Liver (tissue), 9 donors: ENCODE measurements around the gene PLD6. TPM values are rescaled to one million over a fixed set of nuclear protein-coding genes. Genes with fewer than 3 reads are reported as not detected.

ENCODE experiments used
- DNase-seq: peaks from one replicate; pipeline ENCODE4 v3.0.0-alpha.2; 2017; ENCODE audit warnings: low spot score
- H3K27ac ChIP-seq, 2 donors: one replicate each; pipeline ENCODE4 v1.7.0; 2013; ENCODE audit warnings: inconsistent platforms in 2 of 2, low read length in 2 of 2, control low read depth in 1 of 2, low read depth in 1 of 2, mild to moderate bottlenecking in 1 of 2
- H3K27me3 ChIP-seq, 4 donors: one replicate each; pipeline versions ENCODE4 v1.6.1 to v1.7.0; 2013; ENCODE audit warnings: low read length in 3 of 4, inconsistent platforms in 1 of 4, mild to moderate bottlenecking in 1 of 4, moderate library complexity in 1 of 4; ENCODE audit not compliant: control insufficient read depth in 4 of 4, insufficient read depth in 4 of 4
- H3K36me3 ChIP-seq, 4 donors: one replicate each; pipeline versions ENCODE4 v1.6.1 to v1.7.0; 2013; ENCODE audit warnings: low read length in 3 of 4, mild to moderate bottlenecking in 3 of 4, low read depth in 1 of 4, moderate library complexity in 1 of 4; ENCODE audit not compliant: control insufficient read depth in 4 of 4, insufficient read depth in 3 of 4
- H3K4me1 ChIP-seq, 4 donors: one replicate each; pipeline versions ENCODE4 v1.6.1 to v1.7.0; 2013; ENCODE audit warnings: low read length in 3 of 4, mild to moderate bottlenecking in 3 of 4, moderate library complexity in 1 of 4; ENCODE audit not compliant: control insufficient read depth in 4 of 4, insufficient read depth in 4 of 4
- H3K4me3 ChIP-seq, 3 donors: one replicate each; pipeline versions ENCODE4 v1.6.1 to v1.7.0; 2013; ENCODE audit warnings: low read length in 3 of 3, control low read depth in 1 of 3, low read depth in 1 of 3, mild to moderate bottlenecking in 1 of 3
- H3K9ac ChIP-seq, 2 donors: one replicate each; pipeline ENCODE4 v1.7.0; 2013; ENCODE audit warnings: low read length in 2 of 2, mild to moderate bottlenecking in 2 of 2, moderate library complexity in 2 of 2, control low read depth in 1 of 2, low read depth in 1 of 2
- H3K9me3 ChIP-seq, 4 donors: one replicate each; pipeline versions ENCODE4 v1.6.1 to v1.7.0; 2013; ENCODE audit warnings: low read length in 3 of 4; ENCODE audit not compliant: control insufficient read depth in 4 of 4
- EGR1 ChIP-seq, 2 donors: IDR thresholded peaks; 2 replicates each; pipeline ENCODE4 v1.6.1; 2016 to 2018; ENCODE audit warnings: antibody characterized with exemption in 2 of 2, low read depth in 2 of 2
- FOXA1 ChIP-seq: IDR thresholded peaks from 2 replicates; pipeline ENCODE4 v1.6.1; 2016; ENCODE audit warnings: antibody characterized with exemption
- FOXA2 ChIP-seq: IDR thresholded peaks from 2 replicates; pipeline ENCODE4 v1.6.1; 2016; ENCODE audit warnings: antibody characterized with exemption
- GABPA ChIP-seq, 2 donors: IDR thresholded peaks in 1 of 2; conservative IDR thresholded peaks in 1 of 2; 2 replicates each; pipeline ENCODE4 v1.6.1; 2016; ENCODE audit warnings: antibody characterized with exemption in 2 of 2, mild to moderate bottlenecking in 1 of 2, moderate library complexity in 1 of 2
- HNF4A ChIP-seq, 2 donors: conservative IDR thresholded peaks; 2 replicates each; pipeline ENCODE4 v1.6.1; 2016; ENCODE audit warnings: antibody characterized with exemption in 2 of 2, mild to moderate bottlenecking in 2 of 2
- HNF4G ChIP-seq: IDR thresholded peaks from 2 replicates; pipeline ENCODE4 v1.6.1; 2016; ENCODE audit warnings: antibody characterized with exemption
- JUND ChIP-seq, 2 donors: IDR thresholded peaks; 2 replicates each; pipeline ENCODE4 v1.6.1; 2016; ENCODE audit warnings: antibody characterized with exemption in 2 of 2
- MAX ChIP-seq: IDR thresholded peaks from 2 replicates; pipeline ENCODE4 v1.6.1; 2016; ENCODE audit warnings: antibody characterized with exemption
- NR2F2 ChIP-seq: IDR thresholded peaks from 2 replicates; pipeline ENCODE4 v1.6.1; 2016; ENCODE audit warnings: antibody characterized with exemption
- RAD21 ChIP-seq, 2 donors: IDR thresholded peaks; 2 replicates each; pipeline ENCODE4 v1.6.1; 2016; ENCODE audit warnings: antibody characterized with exemption in 2 of 2, mild to moderate bottlenecking in 2 of 2
- REST ChIP-seq: IDR thresholded peaks from 2 replicates; pipeline ENCODE4 v1.6.1; 2016; ENCODE audit warnings: antibody characterized with exemption, mild to moderate bottlenecking
- RXRA ChIP-seq, 2 donors: IDR thresholded peaks; 2 replicates each; pipeline ENCODE4 v1.6.1; 2017 to 2018; ENCODE audit warnings: antibody characterized with exemption in 2 of 2, mild to moderate bottlenecking in 1 of 2
- SP1 ChIP-seq: IDR thresholded peaks from 2 replicates; pipeline ENCODE4 v1.6.1; 2018; ENCODE audit warnings: antibody characterized with exemption, mild to moderate bottlenecking
- TAF1 ChIP-seq: conservative IDR thresholded peaks from 2 replicates; pipeline ENCODE4 v1.6.1; 2016; ENCODE audit warnings: antibody characterized with exemption, mild to moderate bottlenecking
- YY1 ChIP-seq: IDR thresholded peaks from 2 replicates; pipeline ENCODE4 v1.6.1; 2016; ENCODE audit warnings: antibody characterized with exemption, mild to moderate bottlenecking
- WGBS: extraction: QIAGEN DNeasy Blood & Tissue Kit; methylation state at CpG from one replicate; pipeline ENCODE4 v1.1.7; 2013; 5-methylcytosine and 5-hydroxymethylcytosine counted together
- polyA plus RNA-seq, 2 donors: library from polyadenylated mRNA; stranded (reverse) in 1 of 2; unstranded in 1 of 2; fragments of 200-250 nt in 1 of 2; fragments of >200 nt in 1 of 2; fragmentation: Nextera tagmentation in 1 of 2; extraction: Ambion mirVana in 1 of 2; gene quantifications; one replicate each; pipeline versions ENCODE4 v1.2.1 to v1.2.3, GENCODE V29; 2013 to 2015
- total RNA-seq, 2 donors: library from RNA; depleted of rRNA; stranded (reverse); fragments of >200 nt; gene quantifications; one replicate each; pipeline ENCODE4 v1.2.3, GENCODE V29; 2014
- TF ChIP-seq, protein P1 (sequence below): IDR thresholded peaks from 2 replicates; pipeline ENCODE4 v1.6.1; 2016; ENCODE audit warnings: antibody characterized with exemption
- TF ChIP-seq, protein P2 (sequence below): IDR thresholded peaks from 2 replicates; pipeline ENCODE4 v1.6.1; 2016; ENCODE audit warnings: antibody characterized with exemption
- TF ChIP-seq, protein P3 (sequence below): fragments of 150-350 bp; IDR thresholded peaks from 2 replicates; pipeline ENCODE4 v1.5.1; 2017; ENCODE audit warnings: improper control_type of control experiment, low read depth, low read length; ENCODE audit not compliant: missing input control
- donor health status: healthy.
- donor health status: healthy.
- donor health status: healthy.
- donor health status: healthy.
- donor health status: healthy.

PLD6 gene
- total and polyA plus RNA-seq, 4 donors, result 1.2 to 2.3 (median 1.5) TPM

DNA sequence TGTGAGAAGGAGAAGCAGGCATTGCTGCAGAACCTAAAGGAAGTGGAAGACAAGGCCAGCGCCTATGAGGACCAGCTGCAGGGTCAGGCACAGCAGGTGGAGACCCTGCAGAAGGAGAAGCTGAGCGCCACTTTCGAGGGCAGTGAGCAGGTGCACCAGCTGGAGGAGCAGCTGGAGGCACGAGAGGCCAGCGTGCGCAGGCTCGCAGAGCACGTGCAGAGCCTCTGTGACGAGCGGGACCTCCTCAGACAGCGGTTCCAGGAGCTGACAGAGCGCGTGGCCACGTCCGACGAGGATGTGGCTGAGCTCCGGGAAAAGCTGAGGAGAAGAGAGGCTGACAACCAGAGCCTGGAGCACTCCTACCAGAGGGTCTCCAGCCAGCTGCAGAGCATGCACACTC lies 41.5 kb downstream of the PLD6 start:
- H3K9ac ChIP-seq, result no peak overlapping the region
- no peak overlapping the region for H3K27ac ChIP-seq
- TF ChIP-seq HNF4A (conservative IDR thresholded peaks at IDR 0.05) (no peak), REST (no peak), RXRA (IDR thresholded peaks at IDR 0.05) (no peak), GABPA (IDR thresholded peaks at IDR 0.05 in 1 of 2, conservative IDR thresholded peaks at IDR 0.05 in 1 of 2) (no peak), YY1 (no peak), SP1 (no peak), JUND (IDR thresholded peaks at IDR 0.05) (no peak), MAX (no peak), TAF1 (no peak), HNF4G (no peak), RAD21 (IDR thresholded peaks at IDR 0.05) (no peak)
- TF ChIP-seq, protein P1, sequence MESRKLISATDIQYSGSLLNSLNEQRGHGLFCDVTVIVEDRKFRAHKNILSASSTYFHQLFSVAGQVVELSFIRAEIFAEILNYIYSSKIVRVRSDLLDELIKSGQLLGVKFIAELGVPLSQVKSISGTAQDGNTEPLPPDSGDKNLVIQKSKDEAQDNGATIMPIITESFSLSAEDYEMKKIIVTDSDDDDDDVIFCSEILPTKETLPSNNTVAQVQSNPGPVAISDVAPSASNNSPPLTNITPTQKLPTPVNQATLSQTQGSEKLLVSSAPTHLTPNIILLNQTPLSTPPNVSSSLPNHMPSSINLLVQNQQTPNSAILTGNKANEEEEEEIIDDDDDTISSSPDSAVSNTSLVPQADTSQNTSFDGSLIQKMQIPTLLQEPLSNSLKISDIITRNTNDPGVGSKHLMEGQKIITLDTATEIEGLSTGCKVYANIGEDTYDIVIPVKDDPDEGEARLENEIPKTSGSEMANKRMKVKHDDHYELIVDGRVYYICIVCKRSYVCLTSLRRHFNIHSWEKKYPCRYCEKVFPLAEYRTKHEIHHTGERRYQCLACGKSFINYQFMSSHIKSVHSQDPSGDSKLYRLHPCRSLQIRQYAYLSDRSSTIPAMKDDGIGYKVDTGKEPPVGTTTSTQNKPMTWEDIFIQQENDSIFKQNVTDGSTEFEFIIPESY, result no peak
- H3K9me3 ChIP-seq, result no peaks in the 10 kb centered on the region
- H3K4me3 ChIP-seq, result no peak overlapping the region
- DNase-seq, result no peak
- WGBS, result 96% methylated on average over 17 of the region's 17 CpGs
- no peaks in the 10 kb centered on the region for H3K4me1 ChIP-seq
- no peaks in the 10 kb centered on the region for H3K27me3 ChIP-seq
- peaks cover 6 to 88% (median 45%) of the 10 kb centered on the region in 4 donors for H3K36me3 ChIP-seq

DNA sequence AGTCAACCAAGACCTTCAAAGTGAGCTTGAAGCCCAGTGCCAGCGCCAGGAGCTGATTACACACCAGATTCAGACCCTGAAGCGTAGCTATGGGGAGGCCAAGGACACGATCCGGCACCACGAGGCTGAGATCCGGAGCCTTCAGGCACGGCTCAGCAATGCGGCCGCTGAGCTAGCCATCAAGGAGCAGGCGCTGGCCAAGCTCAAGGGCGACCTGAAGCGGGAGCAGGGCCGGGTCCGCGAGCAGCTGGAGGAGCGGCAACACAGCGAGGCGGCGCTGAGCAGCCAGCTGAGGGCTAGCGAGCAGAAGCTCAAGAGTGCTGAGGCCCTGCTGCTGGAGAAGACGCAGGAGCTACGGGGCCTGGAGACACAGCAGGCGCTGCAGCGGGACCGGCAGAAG lies 42.0 kb downstream of the PLD6 start:
- TF ChIP-seq, protein P2, sequence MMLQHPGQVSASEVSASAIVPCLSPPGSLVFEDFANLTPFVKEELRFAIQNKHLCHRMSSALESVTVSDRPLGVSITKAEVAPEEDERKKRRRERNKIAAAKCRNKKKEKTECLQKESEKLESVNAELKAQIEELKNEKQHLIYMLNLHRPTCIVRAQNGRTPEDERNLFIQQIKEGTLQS, result no peak
- TF ChIP-seq MAX, result no peak
- TF ChIP-seq, protein P1, result no peak
- no peak for TF ChIP-seq HNF4G
- no peak for TF ChIP-seq EGR1 (IDR thresholded peaks at IDR 0.05; ENCODE audit: low read depth in 2 of 2)
- no peak for TF ChIP-seq FOXA1
- TF ChIP-seq FOXA2, result no peak
- TF ChIP-seq, protein P3, sequence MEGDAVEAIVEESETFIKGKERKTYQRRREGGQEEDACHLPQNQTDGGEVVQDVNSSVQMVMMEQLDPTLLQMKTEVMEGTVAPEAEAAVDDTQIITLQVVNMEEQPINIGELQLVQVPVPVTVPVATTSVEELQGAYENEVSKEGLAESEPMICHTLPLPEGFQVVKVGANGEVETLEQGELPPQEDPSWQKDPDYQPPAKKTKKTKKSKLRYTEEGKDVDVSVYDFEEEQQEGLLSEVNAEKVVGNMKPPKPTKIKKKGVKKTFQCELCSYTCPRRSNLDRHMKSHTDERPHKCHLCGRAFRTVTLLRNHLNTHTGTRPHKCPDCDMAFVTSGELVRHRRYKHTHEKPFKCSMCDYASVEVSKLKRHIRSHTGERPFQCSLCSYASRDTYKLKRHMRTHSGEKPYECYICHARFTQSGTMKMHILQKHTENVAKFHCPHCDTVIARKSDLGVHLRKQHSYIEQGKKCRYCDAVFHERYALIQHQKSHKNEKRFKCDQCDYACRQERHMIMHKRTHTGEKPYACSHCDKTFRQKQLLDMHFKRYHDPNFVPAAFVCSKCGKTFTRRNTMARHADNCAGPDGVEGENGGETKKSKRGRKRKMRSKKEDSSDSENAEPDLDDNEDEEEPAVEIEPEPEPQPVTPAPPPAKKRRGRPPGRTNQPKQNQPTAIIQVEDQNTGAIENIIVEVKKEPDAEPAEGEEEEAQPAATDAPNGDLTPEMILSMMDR, result no peak
- TF ChIP-seq RAD21 (IDR thresholded peaks at IDR 0.05), result no peak
- TF ChIP-seq REST, result no peak
- no peak for TF ChIP-seq TAF1
- no peak for TF ChIP-seq RXRA (IDR thresholded peaks at IDR 0.05)
- TF ChIP-seq GABPA (IDR thresholded peaks at IDR 0.05 in 1 of 2, conservative IDR thresholded peaks at IDR 0.05 in 1 of 2), result no peak
- TF ChIP-seq HNF4A (conservative IDR thresholded peaks at IDR 0.05), result no peak
- no peak for TF ChIP-seq JUND (IDR thresholded peaks at IDR 0.05)
- TF ChIP-seq SP1, result no peak
- no peak for TF ChIP-seq NR2F2
- no peak for TF ChIP-seq YY1
- Histone ChIP-seq H3K4me3 (no peak overlapping the region), H3K9me3 (no peaks in the 10 kb centered on the region), H3K9ac (no peak overlapping the region), H3K4me1 (no peaks in the 10 kb centered on the region), H3K27me3 (no peaks in the 10 kb centered on the region), H3K27ac (no peak overlapping the region), H3K36me3 (peaks cover 7 to 90% (median 48%) of the 10 kb centered on the region in 4 donors)
- 97% methylated on average over 25 of the region's 25 CpGs for whole genome bisulfite sequencing
- DNase-seq, result no peak
